T-helper 1 cell treated with Interleukin-12 subunit alpha and Interleukin-12 subunit beta and Interleukin-4 antibody, amounts not matched to agents 30 μg/mL and 1 μg/mL, for 36 hours (primary cell): Measurements from ENCODE around the gene MFF.

Experiments used
- H3K27ac Mint-ChIP-seq: one replicate; pipeline ENCODE4 v1.8.0; 2021; ENCODE audit warnings: mild to moderate bottlenecking, mixed read lengths
- H3K27me3 Mint-ChIP-seq: one replicate; pipeline ENCODE4 v1.8.0; 2021; ENCODE audit warnings: low read depth, mixed read lengths
- H3K36me3 Mint-ChIP-seq: one replicate; pipeline ENCODE4 v1.8.0; 2021; ENCODE audit warnings: low read depth, mixed read lengths
- H3K4me1 Mint-ChIP-seq: one replicate; pipeline ENCODE4 v1.8.0; 2021; ENCODE audit warnings: low read depth, mixed read lengths
- H3K4me3 Mint-ChIP-seq: one replicate; pipeline ENCODE4 v1.8.0; 2021; ENCODE audit warnings: mild to moderate bottlenecking, moderate library complexity, mixed read lengths
- H3K9me3 Mint-ChIP-seq: one replicate; pipeline ENCODE4 v1.8.0; 2021; ENCODE audit warnings: mixed read lengths

Gene MFF

GRCh38 chr2:227324995-227325838, at the start of gene MFF:
MFF (plus strand) TSS chr2:227325251; CDS start chr2:227330666, 5,415 bp downstream.
- H3K4me3 Mint-ChIP-seq = peak within 1 kb of the TSS; percentile 91
- peaks cover 7% of the 10 kb centered on the region for H3K36me3 Mint-ChIP-seq
- H3K9me3 Mint-ChIP-seq = peaks cover 11% of the 10 kb centered on the region
- peaks cover 28% of the 10 kb centered on the region for H3K4me1 Mint-ChIP-seq
- H3K27me3 Mint-ChIP-seq = peaks cover 9% of the 10 kb centered on the region
- H3K27ac Mint-ChIP-seq = peak within 1 kb of the TSS; percentile 89

GRCh38 chr2:227280895-227281294, 44.2 kb upstream of the MFF start:
- H3K36me3 Mint-ChIP-seq = no peaks in the 10 kb centered on the region
- H3K27ac Mint-ChIP-seq = no peak overlapping the region
- H3K4me1 Mint-ChIP-seq = no peaks in the 10 kb centered on the region
- no peaks in the 10 kb centered on the region for H3K9me3 Mint-ChIP-seq
- no peak overlapping the region for H3K4me3 Mint-ChIP-seq
- no peaks in the 10 kb centered on the region for H3K27me3 Mint-ChIP-seq

GRCh38 chr2:227285741-227286236, 39.3 kb upstream of the MFF start:
- no peaks in the 10 kb centered on the region for H3K27me3 Mint-ChIP-seq
- no peaks in the 10 kb centered on the region for H3K36me3 Mint-ChIP-seq
- no peaks in the 10 kb centered on the region for H3K9me3 Mint-ChIP-seq
- no peak overlapping the region for H3K4me3 Mint-ChIP-seq
- no peak overlapping the region for H3K27ac Mint-ChIP-seq
- no peaks in the 10 kb centered on the region for H3K4me1 Mint-ChIP-seq

- Mint-ChIP-seq H3K36me3 (no peaks in the 10 kb centered on the region), H3K4me3 (no peak overlapping the region), H3K27me3 (no peaks in the 10 kb centered on the region), H3K4me1 (no peaks in the 10 kb centered on the region), H3K27ac (no peak overlapping the region), H3K9me3 (no peaks in the 10 kb centered on the region)
Observed at GRCh38 chr2:227287771-227288170, 37.3 kb upstream of the MFF start.

GRCh38 chr2:227292314-227292713, 32.7 kb upstream of the MFF start:
- Mint-ChIP-seq H3K27ac (no peak overlapping the region), H3K4me3 (no peak overlapping the region), H3K9me3 (no peaks in the 10 kb centered on the region), H3K27me3 (no peaks in the 10 kb centered on the region), H3K4me1 (peaks cover 2% of the 10 kb centered on the region), H3K36me3 (no peaks in the 10 kb centered on the region)

GRCh38 chr2:227293531-227293930, 31.5 kb upstream of the MFF start:
- no peak overlapping the region for H3K4me3 Mint-ChIP-seq
- no peaks in the 10 kb centered on the region for H3K36me3 Mint-ChIP-seq
- no peak overlapping the region for H3K27ac Mint-ChIP-seq
- H3K4me1 Mint-ChIP-seq = peaks cover 2% of the 10 kb centered on the region
- H3K9me3 Mint-ChIP-seq = no peaks in the 10 kb centered on the region
- H3K27me3 Mint-ChIP-seq = no peaks in the 10 kb centered on the region

- no peak overlapping the region for H3K27ac Mint-ChIP-seq
- no peaks in the 10 kb centered on the region for H3K36me3 Mint-ChIP-seq
- H3K9me3 Mint-ChIP-seq = no peaks in the 10 kb centered on the region
- no peak overlapping the region for H3K4me3 Mint-ChIP-seq
- no peaks in the 10 kb centered on the region for H3K27me3 Mint-ChIP-seq
- peaks cover 2% of the 10 kb centered on the region for H3K4me1 Mint-ChIP-seq
Observed at GRCh38 chr2:227295806-227296205, 29.2 kb upstream of the MFF start.

GRCh38 chr2:227296671-227297405, 28.2 kb upstream of the MFF start:
- Mint-ChIP-seq H3K9me3 (no peaks in the 10 kb centered on the region), H3K27me3 (no peaks in the 10 kb centered on the region), H3K4me3 (no peak overlapping the region), H3K36me3 (no peaks in the 10 kb centered on the region), H3K4me1 (peaks cover 2% of the 10 kb centered on the region), H3K27ac (no peak overlapping the region)

GRCh38 chr2:227301523-227301922, 23.5 kb upstream of the MFF start:
- Mint-ChIP-seq H3K27me3 (peaks cover 3% of the 10 kb centered on the region), H3K4me1 (no peaks in the 10 kb centered on the region), H3K4me3 (no peak overlapping the region), H3K9me3 (no peaks in the 10 kb centered on the region), H3K27ac (no peak overlapping the region), H3K36me3 (no peaks in the 10 kb centered on the region)

GRCh38 chr2:227308784-227309183, 16.3 kb upstream of the MFF start:
- Mint-ChIP-seq H3K27ac (no peak overlapping the region), H3K27me3 (peaks cover 5% of the 10 kb centered on the region), H3K4me1 (no peaks in the 10 kb centered on the region), H3K9me3 (no peaks in the 10 kb centered on the region), H3K4me3 (no peak overlapping the region), H3K36me3 (no peaks in the 10 kb centered on the region)

GRCh38 chr2:227310756-227311110, 14.3 kb upstream of the MFF start:
- Mint-ChIP-seq H3K4me1 (no peaks in the 10 kb centered on the region), H3K27me3 (peaks cover 3% of the 10 kb centered on the region), H3K9me3 (no peaks in the 10 kb centered on the region), H3K4me3 (no peak overlapping the region), H3K27ac (no peak overlapping the region), H3K36me3 (no peaks in the 10 kb centered on the region)

- no peaks in the 10 kb centered on the region for H3K27me3 Mint-ChIP-seq
- no peaks in the 10 kb centered on the region for H3K4me1 Mint-ChIP-seq
- H3K27ac Mint-ChIP-seq = no peak overlapping the region
- H3K4me3 Mint-ChIP-seq = no peak overlapping the region
- H3K9me3 Mint-ChIP-seq = peaks cover 2% of the 10 kb centered on the region
- no peaks in the 10 kb centered on the region for H3K36me3 Mint-ChIP-seq
Observed at GRCh38 chr2:227311861-227312506, 13.1 kb upstream of the MFF start.

GRCh38 chr2:227312579-227312978, 12.5 kb upstream of the MFF start:
- Mint-ChIP-seq H3K4me1 (no peaks in the 10 kb centered on the region), H3K36me3 (no peaks in the 10 kb centered on the region), H3K27ac (no peak overlapping the region), H3K4me3 (no peak overlapping the region), H3K27me3 (no peaks in the 10 kb centered on the region), H3K9me3 (peaks cover 7% of the 10 kb centered on the region)

- Mint-ChIP-seq H3K9me3 (peaks cover 11% of the 10 kb centered on the region), H3K4me1 (no peaks in the 10 kb centered on the region), H3K27ac (no peak overlapping the region), H3K27me3 (no peaks in the 10 kb centered on the region), H3K4me3 (no peak overlapping the region), H3K36me3 (no peaks in the 10 kb centered on the region)
Observed at GRCh38 chr2:227313310-227313709, 11.7 kb upstream of the MFF start.
